HFF-Myc (cell line): ENCODE measurements around the gene ZDHHC11.

Experiments used
- DNase-seq: peaks from one replicate; pipeline ENCODE4 v3.0.0-alpha.2; 2011; ENCODE audit warnings: low read depth; ENCODE audit errors: extremely low read depth
- H3K4me3 ChIP-seq: replicated peaks from 2 replicates; pipeline ENCODE4 v1.5.1; 2011; ENCODE audit warnings: low read depth, mild to moderate bottlenecking, control low read depth, low read length
- TF ChIP-seq, protein P1 (sequence below): IDR thresholded peaks from 2 replicates; pipeline ENCODE4 v1.5.1; 2012; ENCODE audit warnings: mild to moderate bottlenecking, low read depth, low read length, control low read depth; ENCODE audit errors: missing control alignments

ZDHHC11 gene

DNA sequence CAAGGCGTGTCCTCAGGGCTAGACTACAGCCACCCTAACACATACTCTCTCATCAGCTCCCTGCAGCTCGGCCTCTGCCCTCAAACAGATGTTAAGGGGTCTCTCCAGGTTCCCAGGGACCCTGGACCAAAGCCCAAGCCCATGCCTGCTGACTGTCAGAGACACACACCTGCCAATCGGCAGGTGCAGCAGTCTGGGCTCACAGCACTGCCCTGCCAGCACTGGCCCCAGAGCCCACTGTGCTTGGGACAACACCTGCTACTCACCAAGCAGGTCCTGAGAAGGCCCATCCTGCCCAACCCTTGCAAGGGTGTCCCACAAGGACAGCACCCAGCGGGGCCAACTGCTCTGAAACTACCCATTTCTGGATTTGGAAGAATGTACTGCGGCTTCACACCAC lies 20.2 kb upstream of the ZDHHC11 start:
- no peak for DNase-seq
- TF ChIP-seq, protein P1, sequence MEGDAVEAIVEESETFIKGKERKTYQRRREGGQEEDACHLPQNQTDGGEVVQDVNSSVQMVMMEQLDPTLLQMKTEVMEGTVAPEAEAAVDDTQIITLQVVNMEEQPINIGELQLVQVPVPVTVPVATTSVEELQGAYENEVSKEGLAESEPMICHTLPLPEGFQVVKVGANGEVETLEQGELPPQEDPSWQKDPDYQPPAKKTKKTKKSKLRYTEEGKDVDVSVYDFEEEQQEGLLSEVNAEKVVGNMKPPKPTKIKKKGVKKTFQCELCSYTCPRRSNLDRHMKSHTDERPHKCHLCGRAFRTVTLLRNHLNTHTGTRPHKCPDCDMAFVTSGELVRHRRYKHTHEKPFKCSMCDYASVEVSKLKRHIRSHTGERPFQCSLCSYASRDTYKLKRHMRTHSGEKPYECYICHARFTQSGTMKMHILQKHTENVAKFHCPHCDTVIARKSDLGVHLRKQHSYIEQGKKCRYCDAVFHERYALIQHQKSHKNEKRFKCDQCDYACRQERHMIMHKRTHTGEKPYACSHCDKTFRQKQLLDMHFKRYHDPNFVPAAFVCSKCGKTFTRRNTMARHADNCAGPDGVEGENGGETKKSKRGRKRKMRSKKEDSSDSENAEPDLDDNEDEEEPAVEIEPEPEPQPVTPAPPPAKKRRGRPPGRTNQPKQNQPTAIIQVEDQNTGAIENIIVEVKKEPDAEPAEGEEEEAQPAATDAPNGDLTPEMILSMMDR = no peak
- H3K4me3 ChIP-seq = no peak overlapping the region

DNA sequence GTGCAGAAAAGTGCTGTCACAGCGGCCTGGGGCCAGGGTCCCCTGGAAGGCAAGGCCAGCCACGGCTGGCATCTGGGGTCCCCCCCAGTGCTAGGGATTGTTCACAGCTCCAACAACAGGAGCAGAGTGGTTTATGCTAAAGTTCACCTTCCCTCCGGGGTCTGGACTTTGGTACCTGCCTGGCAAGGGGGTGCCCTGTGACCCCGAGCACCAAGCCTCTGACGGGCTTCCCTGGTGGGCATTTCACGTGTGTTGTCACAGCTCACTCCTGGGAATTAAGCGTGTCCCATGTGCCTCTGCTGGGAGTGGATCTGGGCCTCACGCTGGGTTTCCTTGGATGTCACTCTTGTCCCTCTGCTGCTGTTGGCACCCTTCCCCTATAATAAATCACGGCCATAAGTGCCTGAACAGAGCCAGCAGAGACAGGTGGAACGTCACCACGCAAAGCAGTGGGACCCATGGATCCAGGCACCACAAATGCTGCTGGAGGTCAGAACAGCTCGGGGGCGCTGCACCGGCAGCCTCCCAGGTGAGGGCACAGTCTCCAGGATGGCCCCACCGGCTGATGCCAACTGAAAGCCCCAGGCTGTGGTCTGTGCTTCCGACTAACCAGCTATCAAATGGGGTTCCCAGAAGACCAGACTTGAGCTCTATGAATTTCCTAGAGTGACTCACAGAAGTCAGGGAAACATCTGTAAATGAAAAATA lies 17.8 kb upstream of the ZDHHC11 start:
- no peak overlapping the region for H3K4me3 ChIP-seq
- no peak for DNase-seq
- TF ChIP-seq, protein P1 = no peak

DNA sequence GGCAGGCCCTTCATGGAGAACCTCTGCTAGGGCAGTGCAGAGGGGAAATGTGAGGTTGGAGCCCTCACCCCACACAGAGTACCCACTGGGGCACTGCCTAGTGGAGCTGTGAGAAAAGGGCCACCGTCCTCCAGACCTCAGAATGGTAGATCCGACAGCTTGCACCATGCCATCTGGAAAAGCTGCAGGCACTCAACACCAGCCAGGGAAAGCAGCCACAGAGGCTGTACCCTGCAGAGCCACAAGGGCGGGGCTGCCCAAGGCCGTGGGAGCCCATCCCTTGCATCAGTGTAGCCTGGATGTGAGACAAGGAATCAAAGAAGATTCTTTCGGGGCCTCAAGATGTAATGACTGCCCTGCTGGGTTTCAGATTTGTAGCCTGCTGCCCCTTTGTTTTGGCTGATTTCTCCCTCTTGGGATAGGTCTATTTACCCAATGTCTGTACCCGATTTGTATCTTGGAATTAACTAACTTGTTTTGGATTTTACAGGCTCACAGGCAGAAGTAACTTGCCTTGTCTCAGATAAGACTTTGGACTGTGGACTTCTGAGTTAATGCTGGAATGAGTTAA lies 16.6 kb upstream of the ZDHHC11 start:
- TF ChIP-seq, protein P1 = no peak
- DNase-seq = no peak
- no peak overlapping the region for H3K4me3 ChIP-seq

DNA sequence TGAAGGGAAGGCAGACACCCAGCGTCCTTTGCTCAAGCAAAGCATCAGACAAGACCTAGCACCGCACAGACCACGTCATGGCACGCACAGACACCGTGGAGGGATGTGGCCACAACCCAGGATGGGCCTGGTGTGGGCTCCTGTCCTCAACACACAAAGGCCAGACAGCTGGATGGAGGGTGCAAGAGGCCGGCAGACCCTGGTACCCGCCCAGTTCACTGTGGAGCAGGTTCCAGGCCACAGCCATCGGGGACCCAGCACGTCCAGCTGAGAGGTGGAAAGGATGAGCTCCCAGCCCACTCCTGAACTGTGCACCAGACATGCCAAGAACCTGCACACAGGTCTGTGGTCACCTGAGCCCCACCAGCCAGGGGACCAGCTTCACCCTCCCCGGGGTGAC lies 15.0 kb upstream of the ZDHHC11 start:
- TF ChIP-seq, protein P1 = no peak
- DNase-seq = no peak

DNA sequence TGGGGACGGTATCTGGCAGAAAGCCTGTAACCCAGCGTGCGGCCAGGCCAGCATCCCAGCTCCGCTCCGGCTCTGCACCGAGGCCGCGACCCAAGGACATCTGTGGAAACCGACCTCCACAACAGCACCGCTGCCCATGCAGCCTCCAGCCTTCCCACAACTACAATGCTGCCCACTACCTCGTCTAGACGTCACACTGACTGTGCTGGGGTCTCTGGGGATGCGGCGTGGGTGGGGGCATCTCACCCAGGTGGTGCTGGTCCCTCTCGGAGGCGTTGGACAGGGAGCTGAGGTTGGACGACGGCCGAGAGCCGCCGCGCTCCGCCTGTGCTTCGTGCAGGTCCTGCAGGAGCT lies 14.4 kb upstream of the ZDHHC11 start:
- TF ChIP-seq, protein P1 = no peak
- no peak for DNase-seq
- no peak overlapping the region for H3K4me3 ChIP-seq

More for the DNA sequence above, 15.0 kb upstream of the ZDHHC11 start:
- H3K4me3 ChIP-seq = no peak overlapping the region

DNA sequence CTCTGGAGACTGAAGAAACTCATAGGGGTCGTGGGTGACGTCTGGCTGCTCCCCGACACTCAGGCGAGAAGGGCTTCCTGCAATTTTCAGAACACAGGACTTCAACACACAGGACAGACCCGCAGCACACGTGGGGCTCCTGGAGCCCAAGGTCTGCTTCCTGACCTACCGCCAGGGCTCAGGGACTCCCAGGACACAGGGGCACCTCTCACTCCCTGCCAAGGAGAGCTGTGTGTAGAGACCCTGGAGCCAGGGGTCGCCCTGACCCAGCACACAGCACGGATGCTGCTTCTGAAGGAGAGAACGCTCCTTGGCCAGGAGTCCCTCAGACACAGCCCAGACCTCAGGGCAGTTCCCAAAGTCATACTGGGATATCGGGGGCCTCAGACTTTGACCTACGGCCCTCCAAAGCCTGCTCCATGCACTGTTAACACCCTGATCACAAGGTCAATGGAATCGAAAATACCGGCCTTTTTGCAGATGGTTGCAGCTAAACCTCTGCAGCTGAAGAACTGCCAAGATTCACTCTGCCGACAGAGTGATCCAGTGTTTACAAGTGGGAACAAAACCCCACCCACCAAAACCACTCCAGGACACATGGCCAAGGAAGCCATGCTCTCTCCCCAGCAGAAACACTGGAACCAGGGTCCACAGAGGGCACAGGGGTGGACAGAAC lies 13.8 kb upstream of the ZDHHC11 start:
- no peak overlapping the region for H3K4me3 ChIP-seq
- TF ChIP-seq, protein P1 = no peak
- no peak for DNase-seq
